ENCODE results near the gene CCDC60.

CCDC60 gene

DNA sequence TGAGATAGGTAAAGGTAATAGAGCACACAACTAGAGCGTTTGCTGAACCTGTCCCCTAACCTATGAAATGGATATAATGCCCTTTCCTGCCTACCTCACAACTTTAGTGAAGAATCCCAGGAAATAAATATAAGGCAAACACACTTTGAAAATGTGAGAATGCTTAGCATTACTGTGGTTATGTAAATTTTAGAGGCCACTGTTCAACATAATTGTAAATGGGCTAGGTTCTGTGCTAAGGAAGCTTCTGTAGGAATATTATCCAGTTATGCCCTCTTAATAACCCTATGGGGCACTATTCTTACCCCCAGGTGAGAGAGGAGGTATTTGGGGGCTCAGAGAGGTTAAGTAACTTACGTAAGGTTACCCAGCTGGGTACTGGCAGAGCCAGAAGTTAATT is 166.5 kb downstream of the CCDC60 start:
- DNase-seq = no peak

DNA sequence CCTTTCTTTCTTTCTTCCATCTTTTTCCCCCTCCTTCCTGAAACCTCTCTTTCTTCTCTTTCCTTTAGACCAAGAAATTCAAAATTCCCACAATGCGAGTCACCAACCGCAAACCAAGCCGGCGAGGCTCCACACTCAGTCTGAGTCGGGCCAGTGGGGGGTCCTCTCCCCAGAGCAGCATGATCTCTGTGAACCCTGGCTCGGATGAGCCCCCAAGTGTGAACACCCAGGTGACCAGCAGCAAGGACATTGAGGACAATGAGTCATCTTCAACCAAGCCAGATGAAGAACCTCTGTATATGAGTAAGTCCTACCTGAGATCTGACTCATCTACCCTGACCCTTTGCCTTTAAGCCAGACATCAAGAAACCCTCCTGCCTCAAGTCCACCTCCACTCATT is 170.5 kb downstream of the CCDC60 start:
- DNase-seq = no peak

DNA sequence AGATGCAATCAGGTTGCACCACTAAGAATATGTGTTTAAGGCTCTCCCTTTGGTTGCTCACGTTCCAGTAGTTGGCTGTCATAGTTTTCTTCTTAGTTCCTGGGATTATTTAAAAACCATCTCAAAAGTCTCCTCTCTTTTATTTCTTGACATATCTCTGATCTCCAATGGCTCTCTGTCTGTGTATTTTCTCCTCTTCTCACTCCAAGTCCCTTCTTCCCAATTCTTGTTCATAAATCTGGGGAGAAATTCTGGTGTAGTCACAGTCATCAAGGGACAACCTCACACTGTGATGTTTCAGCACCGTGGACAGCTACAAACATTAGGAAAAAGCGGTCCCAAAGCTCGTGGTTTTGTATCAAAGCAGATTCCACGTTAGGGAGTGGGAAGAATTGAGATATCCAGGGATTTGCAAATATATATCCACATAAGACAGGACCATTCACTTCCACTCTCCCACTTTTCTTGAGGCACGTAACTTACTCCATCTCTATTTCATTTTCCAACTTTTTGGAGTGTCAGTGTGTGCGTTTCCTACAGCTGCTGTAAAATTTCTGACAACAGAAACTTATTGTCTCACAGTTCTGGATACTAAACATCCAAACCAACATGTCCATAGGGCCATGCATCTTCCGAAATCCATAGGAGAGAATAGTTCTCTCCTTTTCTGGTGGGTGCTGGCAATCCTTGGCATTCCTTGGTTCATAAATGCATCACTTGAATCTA is 178.4 kb downstream of the CCDC60 start:
- DNase-seq = peak in 1 of 58 donors; percentile 0

DNA sequence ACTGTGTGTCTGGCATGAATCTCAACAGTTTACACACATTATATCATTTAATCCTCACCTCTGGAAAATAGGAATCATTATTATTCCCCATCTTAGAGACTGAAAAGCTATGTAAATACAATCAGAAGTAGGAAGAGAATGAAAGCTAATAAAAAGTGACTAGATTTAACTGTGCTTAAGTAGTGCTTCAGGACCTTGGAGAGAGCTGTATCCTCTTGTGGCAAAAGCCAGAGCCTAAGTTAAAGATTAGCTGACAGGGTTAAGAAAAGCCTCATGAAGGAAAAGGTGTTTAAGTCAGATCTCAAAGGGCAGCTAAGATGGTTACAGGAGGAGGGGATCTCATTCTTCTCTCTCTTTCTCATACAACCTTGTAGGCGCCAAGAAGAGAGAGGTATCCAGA is 193.7 kb downstream of the CCDC60 start:
- no peak for DNase-seq

DNA sequence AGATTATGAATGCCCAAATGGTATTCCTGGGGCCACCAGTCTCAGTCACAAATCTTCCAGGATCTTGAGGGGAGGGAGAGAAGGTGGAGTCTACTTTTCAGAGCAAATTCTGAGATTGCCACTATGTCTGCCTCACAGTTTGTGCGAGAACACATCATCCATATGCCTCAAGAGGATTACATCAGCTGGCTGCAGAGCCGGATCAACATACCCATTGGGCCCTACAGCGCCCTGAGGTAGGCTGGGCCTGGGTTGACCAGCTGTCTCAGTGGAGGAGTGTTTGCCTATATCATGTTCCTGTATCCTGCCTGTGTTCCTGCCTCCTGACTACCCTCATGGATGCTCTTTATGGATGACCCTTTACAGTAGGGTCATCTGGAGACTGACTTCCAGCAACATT is 205.9 kb downstream of the CCDC60 start:
- no peak for DNase-seq

DNA sequence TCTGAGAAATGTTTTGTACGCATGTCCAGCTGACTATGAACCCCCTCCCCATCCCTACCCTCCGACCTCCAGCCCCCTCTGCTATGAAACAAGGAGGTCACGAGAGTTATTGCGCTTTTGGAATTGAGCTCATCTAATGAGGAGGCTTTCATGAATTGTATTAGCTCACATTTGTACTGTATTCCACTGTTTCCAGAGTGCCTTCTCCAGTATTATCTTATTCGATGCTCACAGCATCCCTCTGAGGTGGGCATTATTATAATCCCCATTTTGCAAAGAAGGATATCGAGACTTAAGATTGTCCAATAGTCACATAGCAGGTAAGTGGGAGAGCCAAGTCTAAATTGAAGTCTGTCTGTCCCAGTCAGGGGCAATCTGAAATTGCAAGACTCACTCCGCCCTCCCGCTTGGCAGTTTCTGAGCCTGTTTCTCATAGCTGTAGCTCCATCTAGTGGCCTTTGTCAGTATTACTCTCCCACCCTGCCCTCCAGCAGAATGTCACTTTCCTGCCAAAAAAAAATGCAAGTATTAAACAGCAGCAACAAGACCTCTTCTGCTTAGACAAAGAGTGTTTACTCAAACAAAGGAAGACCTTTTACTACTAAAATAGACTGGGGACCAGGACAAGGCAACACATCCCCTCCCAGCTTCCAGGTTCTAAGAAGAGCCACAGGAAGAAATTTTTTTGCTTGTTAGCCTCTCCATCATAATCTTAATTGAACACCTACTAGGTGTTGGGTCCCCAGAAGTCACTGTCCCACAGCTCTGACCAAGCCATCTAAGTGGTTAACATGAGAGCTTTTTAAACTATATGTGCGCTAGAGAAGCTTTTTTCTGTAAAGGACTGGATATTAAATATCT is 210.5 kb downstream of the CCDC60 start:
- peak in 51 of 58 donors; percentile 1 to 68 (median 30) for DNase-seq

DNA sequence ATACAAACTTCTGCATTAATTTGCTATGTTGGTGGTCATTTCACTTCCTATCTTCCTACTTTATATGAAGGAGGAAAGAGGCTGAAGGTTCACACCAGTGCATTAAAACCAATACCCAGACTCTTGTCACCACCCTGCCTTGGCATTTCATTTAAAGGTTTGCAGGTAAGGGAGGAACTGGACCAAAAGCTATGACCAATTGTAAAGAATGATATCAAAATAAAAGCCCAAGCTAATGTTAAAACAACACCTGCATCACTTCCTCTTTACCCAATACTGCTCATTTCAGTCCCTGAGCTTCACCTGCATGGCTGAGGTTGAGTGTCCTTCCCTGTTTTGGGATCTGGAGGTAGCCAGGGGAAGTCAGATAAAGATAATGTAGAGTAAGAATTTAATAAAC is 211.8 kb downstream of the CCDC60 start:
- no peak for DNase-seq

DNA sequence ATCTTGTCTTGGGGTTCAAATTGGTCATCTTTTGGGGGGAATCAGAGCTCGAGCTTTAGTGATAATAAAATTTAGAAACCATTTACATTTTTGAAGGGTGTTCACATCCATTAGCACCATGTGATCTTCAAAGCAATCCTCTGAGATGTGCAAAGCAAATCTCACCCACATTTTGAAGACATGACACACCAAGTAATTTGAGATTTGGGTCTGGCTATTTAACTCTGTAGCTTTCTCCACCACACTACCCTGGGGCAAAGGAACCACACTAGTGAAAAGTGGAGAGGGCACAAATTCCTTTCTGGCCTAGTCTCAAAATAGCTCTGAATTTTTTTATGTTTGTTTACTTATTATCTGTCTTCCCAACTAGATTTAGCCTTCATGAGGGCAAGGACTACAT is 212.5 kb downstream of the CCDC60 start:
- no peak for DNase-seq

DNA sequence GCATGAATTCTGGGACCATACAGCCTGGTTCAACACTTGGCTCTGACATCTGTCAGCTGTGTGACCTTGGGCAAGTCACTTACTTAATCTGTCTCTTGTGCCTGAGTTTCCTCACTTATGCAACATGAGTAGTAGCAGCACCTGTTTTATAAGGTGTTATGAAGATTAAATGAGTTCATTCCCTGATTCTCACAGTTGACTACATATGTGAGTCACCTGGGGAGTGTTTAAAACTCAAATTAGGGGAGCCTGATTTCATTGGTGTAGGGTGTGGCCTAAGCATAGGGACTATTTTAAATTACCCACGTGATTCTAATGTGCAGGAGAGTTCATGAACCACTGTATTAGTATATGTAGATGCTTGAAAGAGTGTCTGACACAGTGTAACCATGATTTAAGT is 222.3 kb downstream of the CCDC60 start:
- no peak for DNase-seq

DNA sequence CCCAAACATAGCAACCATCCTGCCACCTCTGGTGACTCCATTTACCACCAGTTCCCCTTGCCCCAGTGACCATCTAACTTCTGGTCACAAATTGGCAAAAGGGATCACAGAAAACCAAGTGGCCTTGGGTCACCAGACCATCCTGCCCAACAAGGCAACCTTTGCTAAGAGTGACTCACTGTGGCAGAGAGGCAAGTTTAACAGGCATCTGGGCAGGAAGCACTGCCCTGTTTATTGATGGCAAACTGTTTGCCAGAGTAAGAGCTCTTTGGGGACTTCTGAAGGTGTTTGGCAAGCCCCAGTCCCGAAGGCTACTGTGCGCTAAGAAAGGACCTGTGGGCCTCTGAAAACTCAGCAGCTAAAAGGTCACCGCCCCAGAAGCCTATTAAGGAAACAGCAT is 230.9 kb downstream of the CCDC60 start:
- no peak for DNase-seq

DNA sequence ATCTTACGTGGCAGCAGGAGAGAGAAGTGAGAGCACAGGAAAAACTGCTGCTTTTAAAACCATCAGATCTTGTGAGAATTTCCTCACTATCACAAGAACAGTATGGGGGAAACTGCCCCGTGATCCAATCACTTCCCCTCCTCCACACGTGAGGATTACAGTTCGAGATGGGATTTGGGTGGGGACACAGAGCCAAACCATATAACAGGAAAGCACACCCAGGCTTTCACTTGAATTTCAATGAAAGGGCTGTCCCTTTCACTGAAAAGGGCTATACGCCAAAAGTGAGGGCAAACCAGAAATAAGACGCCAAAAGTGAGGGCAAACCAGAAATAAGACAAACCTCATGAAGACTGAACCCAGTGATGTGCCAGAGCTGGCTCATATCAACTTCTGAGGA is 236.2 kb downstream of the CCDC60 start:
- no peak for DNase-seq

DNA sequence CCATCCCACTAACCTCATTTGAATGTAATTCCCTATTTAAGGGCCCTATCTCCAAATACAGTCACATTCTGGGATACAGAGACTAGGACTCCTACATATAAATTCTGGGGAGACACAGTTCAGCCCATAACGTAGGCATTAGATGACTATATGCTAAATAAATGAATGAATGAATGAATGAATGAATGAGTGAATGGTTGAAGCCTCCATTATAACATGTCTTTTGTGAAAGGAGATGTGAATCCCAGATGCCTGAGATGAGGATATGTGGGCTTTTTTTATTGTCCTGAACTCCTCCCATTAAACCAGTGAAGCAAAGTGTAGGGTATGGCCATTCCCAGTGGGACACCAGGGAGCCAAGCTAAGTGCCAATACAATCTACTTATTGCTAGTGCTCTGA is 238.6 kb downstream of the CCDC60 start:
- DNase-seq = no peak

DNA sequence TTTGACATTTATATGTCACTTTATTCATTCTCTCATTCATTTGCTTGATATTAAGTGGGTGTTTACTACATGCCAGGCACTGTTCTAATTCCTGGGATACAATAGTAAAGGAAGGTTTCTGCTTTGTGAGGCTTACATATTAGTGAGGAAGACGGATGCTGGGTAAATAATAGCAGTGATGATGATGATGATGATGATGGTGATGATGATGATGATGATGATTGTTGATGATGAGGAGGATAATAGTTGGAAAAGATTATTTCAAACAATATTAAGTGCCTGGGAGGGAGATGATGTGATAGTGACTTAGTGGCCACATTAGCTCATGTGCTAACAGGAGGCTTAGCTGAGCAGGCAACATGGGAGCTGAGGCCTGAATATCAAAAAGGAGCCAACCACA is 239.7 kb downstream of the CCDC60 start:
- DNase-seq = no peak

DNA sequence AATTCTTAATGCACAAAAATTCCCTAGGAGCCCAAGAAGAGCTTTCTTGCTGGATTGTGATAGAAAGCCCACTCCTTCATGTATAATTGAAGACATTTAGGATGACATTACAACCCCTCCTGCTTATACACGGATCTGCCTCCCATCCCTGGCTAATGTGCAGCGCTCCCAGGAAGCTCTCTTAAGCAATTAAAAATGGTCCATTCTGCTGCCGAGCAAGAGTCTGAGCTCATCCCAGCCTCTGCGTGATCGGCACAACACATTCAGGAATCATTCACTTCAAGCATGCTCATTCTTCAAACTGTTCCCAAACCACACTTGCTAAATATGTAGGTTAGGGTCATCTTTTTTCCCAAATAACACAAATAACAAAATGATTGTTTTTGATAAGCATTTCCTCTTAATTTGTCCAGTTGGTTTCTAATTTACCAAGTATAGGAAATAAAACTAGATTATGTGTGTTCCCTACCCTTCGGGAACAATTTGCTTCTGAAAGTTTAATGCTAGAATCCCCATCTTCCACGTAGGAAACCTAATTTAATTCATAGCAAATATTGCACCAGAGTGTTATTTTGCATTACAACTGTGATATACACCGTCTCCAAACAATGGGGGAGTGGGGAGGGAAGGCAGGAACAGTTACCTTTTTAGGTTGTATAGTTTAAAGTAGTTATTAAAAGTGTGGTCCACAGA is 241.7 kb downstream of the CCDC60 start:
- DNase-seq = no peak

DNA sequence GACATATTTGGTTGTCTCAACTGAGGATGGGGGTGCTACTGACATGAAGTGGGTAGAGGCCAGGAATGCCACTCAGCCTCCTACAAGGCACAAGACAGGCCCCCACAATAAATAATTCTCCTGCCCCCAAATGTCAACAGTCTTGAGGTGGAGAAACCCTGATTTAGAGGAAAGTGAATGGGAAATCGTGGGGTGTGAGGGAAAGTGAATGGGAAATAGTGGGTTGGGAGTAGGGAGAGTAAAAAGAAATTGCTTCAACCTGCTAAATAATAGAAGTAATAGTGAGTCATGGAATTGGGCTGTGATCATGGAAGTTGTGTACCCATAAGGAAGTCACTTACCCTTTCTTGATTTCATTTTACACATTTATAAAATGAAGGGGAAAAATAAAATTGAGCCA is 242.4 kb downstream of the CCDC60 start:
- no peak for DNase-seq

DNA sequence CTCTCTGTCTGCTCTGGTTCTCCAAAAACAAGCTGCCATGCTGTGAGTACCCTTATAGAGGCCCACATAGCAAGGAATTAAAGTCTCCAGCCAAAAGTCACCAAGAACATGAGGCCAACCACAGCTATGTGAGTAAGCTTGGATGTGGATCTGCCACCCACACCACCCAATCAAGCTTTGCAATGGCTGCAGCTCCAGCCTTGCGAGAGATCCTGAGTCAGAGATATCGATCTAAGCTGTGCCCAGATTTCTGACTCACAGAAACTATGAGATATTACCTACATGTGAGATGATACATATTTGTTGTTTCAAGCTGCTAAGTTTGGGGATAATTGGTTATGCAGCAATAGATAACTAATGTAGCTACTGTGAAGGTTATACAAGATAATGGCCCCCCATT is 243.6 kb downstream of the CCDC60 start:
- DNase-seq = no peak

DNA sequence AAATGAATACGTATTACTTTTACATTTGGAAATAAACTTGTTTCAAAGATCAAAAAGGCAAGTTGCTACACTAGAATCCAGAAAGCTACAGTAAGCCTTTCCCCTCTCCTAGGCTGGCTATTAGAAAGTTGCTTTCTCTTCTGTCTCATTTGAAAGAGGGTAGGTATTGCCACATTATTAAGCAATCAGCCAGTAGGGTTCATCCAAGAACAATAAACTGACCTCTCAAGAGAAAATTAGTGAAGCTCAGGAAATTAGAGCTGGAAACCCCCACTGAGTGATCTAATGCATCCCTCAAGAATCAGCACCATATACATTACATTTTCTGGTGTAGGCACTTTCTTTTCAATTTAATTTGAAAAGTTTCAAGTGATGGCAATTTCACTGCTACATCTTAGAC is 254.6 kb downstream of the CCDC60 start:
- DNase-seq = no peak

DNA sequence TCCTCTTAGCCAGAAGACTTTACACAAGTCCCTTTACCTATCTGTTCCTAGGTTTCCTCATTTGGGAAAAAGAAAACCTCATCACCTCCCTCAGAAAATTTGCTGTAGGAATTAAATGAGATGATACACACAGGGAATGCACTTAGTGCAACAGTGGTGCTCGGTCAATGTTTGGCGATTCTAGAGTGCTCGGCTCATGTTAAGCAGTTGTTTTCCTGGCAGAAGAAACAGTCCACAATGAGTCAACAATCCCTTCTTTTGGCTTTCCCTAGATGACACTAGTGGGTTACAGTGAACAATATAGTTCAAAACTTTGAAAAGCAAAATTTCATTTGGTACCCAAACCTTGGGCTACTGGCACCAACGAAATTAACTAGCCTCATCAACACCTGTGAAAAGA is 255.1 kb downstream of the CCDC60 start:
- DNase-seq = no peak

Data from anterior cingulate cortex (tissue), 58 donors.